Myocyte (in vitro differentiated cells): ENCODE data around the gene APC2. TPM values are rescaled to one million over a fixed set of nuclear protein-coding genes. Genes with fewer than 3 reads are reported as not detected.
"Not testable (repeated sequence)": the region's sequence is repeated elsewhere in the genome, so short reads cannot be mapped to it uniquely, and the experiment has no call there.

Experiments used
- DNase-seq: peaks from one replicate; pipeline ENCODE4 v3.0.0-alpha.2; 2012; ENCODE audit warnings: low read depth
- total RNA-seq: library from RNA; depleted of rRNA; stranded (reverse); fragments of >200 nt; gene quantifications from 2 replicates; pipeline ENCODE4 v1.2.3, GENCODE V29; 2014

The APC2 gene
- total RNA-seq, 1 donor from 2014 or later = 0.53 TPM

- DNase-seq = no peak
These were observed 33.7 kb upstream of the APC2 start for GRCh38 chr19:1416014-1416841.

- peak; percentile 66 for DNase-seq
These were observed 32.8 kb upstream of the APC2 start for GRCh38 chr19:1417145-1417544.

DNA sequence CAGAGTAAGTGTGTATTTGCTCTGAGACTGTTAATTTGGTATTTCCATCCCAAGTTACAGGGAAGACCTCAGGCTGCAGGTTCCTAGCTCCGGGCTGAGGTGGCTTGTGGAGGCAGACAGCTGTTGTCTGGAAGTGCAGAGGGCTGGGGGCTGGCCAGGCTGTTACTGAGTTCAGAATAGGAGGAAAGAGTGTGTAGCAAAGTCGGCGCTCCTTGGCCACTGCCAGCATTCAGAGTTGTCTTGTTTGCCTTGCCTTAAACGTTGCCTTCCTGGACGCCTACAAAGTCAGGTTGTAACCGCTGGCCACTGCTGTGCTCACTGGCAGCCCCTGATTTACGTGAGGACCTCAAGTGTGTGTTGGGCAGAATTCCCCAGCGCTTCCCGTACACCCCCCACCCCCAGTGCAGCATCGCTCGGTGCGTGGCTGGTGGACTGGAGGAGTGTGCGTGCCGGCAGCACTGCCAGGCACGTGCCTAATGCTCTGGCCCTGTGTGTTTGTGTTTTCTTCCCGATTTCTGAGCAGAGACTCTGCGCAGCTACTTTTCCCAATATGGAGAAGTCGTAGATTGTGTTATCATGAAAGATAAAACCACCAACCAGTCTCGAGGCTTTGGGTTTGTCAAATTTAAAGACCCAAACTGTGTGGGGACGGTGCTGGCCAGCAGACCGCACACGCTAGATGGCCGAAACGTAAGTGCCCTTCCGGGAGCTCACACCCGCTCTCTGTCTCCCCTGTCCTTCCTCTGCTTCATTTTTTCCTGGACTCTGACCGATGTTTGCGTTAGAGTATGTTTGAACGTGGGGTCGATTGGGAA is 32.0 kb upstream of the APC2 start:
- DNase-seq = no peak

- no peak for DNase-seq
These were observed 31.5 kb upstream of the APC2 start for GRCh38 chr19:1418496-1418775.

- DNase-seq = no peak
These were observed 30.8 kb upstream of the APC2 start for GRCh38 chr19:1418951-1419738.

- not testable (repeated sequence) for DNase-seq
These were observed 29.8 kb upstream of the APC2 start for GRCh38 chr19:1420085-1420484.

- DNase-seq = no peak
These were observed 29.3 kb upstream of the APC2 start for GRCh38 chr19:1420590-1420989.

DNA sequence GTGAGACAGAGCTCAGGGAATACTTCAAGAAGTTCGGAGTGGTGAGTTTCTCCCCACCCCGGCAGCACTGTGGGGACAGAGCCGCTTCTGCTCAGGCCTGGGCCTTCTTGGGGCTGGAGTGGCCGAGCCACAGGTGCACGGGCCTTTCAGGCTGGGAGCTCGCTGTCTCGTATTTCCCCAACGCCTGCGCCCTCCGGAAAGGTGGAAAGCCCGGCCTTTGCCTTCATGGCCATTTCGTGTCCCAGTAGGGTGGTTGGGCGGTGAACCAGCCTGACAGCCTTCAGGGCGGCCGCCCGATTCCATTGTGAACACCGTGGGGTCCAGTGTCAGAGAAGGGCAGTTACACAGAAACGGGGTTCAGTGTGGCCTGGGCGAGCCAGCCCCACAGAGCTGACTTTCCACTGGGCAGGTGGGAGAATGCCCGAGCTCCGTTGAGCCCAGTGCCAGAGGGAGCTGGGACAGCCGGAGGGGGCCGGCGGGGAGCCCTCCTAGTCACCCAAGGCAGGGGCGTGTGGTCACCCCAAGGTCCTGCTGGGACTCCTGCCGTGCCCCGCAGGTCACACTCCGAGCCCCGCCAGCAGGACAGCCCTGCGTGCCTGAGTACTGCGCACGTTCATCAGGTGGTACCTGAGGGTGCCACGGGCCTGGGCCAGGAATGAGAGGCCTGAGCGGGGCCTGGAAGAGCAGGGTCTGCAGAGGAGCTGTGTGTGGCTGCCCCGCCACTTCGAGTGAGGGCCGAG is 28.5 kb upstream of the APC2 start:
- DNase-seq = no peak

GRCh38 chr19:1421958-1422305 is 28.0 kb upstream of the APC2 start:
- DNase-seq = peak; percentile 45

- no peak for DNase-seq
These were observed 27.6 kb upstream of the APC2 start for GRCh38 chr19:1422360-1422759.

DNA sequence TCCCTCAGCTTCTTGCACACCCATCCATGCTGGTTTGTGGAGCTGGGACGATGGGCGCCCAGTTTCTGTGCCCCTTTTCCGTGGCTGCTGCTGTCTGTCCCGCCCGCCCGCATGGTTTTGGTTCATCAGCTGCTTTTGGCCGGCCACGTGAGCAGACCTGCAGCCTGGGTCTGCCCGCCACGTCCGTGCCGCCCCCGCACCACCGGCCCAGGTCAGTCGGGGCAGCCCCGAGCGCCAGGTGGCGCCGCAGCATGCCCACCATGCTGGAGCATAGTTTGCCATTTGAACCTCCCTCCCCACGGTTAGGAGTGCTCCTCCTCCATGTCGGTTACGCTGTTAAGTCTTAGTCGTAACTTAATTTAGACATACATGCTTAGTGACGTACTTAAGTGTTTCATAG is 27.0 kb upstream of the APC2 start:
- no peak for DNase-seq

- no peak for DNase-seq
These were observed 26.3 kb upstream of the APC2 start for GRCh38 chr19:1423436-1424191.

- no peak for DNase-seq
These were observed 25.5 kb upstream of the APC2 start for GRCh38 chr19:1424192-1424955.

GRCh38 chr19:1425102-1425837 is 24.7 kb upstream of the APC2 start:
- DNase-seq = no peak

DNA sequence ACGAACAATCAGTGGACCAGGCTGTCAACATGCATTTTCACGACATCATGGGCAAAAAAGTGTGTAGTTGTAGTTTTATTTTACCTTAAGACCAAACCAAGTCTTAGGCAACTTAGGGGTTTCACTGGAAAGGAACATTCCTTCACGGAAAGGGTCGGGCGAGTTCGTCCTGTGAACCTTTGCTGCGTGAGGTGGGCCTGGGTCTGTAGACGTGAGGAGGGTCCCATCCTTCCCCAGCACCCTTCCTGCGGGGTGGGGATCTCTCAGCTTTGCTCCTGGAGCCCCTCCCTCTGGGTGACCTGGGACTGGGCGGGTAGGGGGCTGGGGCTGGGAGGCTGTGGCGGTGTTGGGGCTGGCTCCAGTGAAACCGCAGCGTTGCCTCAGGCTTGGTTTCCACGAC is 24.0 kb upstream of the APC2 start:
- no peak for DNase-seq

GRCh38 chr19:1426736-1427135 is 23.2 kb upstream of the APC2 start:
- DNase-seq = no peak

DNA sequence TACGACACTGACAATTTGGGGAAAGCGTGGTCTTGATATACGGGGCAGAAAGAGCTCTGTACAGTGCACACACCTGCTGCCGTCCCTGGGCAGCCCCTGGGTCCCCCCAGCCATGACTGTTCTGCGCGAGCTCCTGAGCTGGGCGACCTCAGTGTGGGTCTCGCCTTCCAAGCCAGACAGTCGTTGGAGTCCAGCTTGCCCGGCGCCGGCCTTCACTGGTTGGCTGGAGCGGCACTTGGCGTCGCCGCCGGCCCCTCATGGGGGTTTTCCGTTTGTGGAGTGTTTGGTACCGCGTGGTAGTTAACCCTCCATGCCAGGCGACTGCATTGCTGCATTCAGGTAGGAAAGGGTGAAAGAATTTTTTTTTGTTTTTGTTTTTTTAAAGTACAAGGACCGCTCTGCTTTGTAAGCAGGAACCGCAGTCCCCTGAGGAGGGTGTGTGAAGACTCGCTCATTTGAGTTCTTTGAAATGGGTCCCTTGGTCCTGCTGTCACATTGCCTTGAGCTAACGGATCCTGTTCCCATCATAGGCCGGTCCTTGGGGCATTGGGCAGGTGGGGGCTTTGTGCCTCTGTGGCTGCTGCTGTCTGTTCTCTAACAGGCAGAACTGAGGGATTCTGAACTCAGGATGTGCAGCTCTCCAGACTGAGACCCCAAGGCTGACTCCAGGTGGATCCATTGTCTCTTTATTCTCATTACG is 22.6 kb upstream of the APC2 start:
- no peak for DNase-seq

- DNase-seq = no peak
These were observed 21.1 kb upstream of the APC2 start for GRCh38 chr19:1428738-1429391.
